Activated CD8-positive, alpha-beta memory T cell treated with anti-CD3 and anti-CD28 coated beads for 24 hours (primary cell): Measurements from ENCODE around the gene CISD3.

Experiments
- DNase-seq: peaks from one replicate; pipeline ENCODE4 v3.0.0-alpha.2; 2020

Gene CISD3

GRCh38 chr17:38783227-38783626 is 53.1 kb downstream of the CISD3 start:
- no peak for DNase-seq
